Fibroblast of pulmonary artery (primary cell): Measurements from ENCODE around the gene WDR59.

Experiments used
- DNase-seq: peaks from one replicate; pipeline ENCODE4 v3.0.0-alpha.2; 2010; ENCODE audit warnings: low read depth
- H3K4me3 ChIP-seq: replicated peaks from 2 replicates; pipeline ENCODE4 v1.5.1; 2011; ENCODE audit warnings: low read depth, mild to moderate bottlenecking, control low read depth, low read length, moderate library complexity
- CTCF ChIP-seq: IDR thresholded peaks from 2 replicates; pipeline ENCODE4 v1.5.1; 2011; ENCODE audit warnings: mild to moderate bottlenecking, control low read depth, low read length, inconsistent platforms; ENCODE audit errors: missing control alignments

WDR59 gene

GRCh38 chr16:74903120-74903519, 81.8 kb downstream of the WDR59 start:
- DNase-seq, result no peak
- TF ChIP-seq CTCF, result no peak
- no peak overlapping the region for H3K4me3 ChIP-seq

- no peak for TF ChIP-seq CTCF
- no peak overlapping the region for H3K4me3 ChIP-seq
- no peak for DNase-seq
These were observed 82.8 kb downstream of the WDR59 start for GRCh38 chr16:74902161-74902560.

GRCh38 chr16:74901606-74902005, 83.3 kb downstream of the WDR59 start:
- DNase-seq, result no peak
- no peak for TF ChIP-seq CTCF
- no peak overlapping the region for H3K4me3 ChIP-seq

- no peak overlapping the region for H3K4me3 ChIP-seq
- no peak for DNase-seq
- no peak for TF ChIP-seq CTCF
These were observed 85.1 kb downstream of the WDR59 start for GRCh38 chr16:74899816-74900215.

GRCh38 chr16:74898659-74899058, 86.3 kb downstream of the WDR59 start:
- TF ChIP-seq CTCF, result no peak
- H3K4me3 ChIP-seq, result no peak overlapping the region
- DNase-seq, result no peak

- DNase-seq, result peak; percentile 42
- no peak overlapping the region for H3K4me3 ChIP-seq
- TF ChIP-seq CTCF, result no peak
These were observed 88.2 kb downstream of the WDR59 start for GRCh38 chr16:74896389-74897370.
